GM18517 (cell line): Measurements from ENCODE around the gene DPP3.

ENCODE experiments used
- ATAC-seq: cut with Tn5 transposase; IDR thresholded peaks from one replicate; pipeline ENCODE4 v1.9.1; 2021; ENCODE audit warnings: mild to moderate bottlenecking, moderate library complexity; ENCODE audit not compliant: unreplicated experiment

Gene DPP3

DNA sequence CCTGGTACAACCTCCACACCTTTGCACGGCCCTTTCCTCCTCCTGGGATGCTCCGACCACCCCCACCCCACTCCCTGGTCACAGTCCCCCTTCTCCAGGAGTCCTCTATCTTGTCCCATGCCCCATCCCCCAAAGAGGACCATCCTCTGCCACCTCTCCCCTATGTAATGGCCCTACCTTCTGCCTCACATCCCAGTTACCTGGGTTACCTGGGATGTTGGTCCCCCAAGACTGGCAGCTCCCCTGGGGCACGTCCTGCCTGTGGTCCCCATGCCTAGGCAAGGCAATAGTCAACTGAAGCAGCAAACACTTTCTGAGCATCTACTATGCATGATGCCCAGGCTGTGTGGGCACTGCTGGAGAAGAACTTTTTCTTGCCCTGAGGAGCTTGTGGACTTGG, 75.2 kb downstream of the DPP3 start:
- no peak for ATAC-seq

DNA sequence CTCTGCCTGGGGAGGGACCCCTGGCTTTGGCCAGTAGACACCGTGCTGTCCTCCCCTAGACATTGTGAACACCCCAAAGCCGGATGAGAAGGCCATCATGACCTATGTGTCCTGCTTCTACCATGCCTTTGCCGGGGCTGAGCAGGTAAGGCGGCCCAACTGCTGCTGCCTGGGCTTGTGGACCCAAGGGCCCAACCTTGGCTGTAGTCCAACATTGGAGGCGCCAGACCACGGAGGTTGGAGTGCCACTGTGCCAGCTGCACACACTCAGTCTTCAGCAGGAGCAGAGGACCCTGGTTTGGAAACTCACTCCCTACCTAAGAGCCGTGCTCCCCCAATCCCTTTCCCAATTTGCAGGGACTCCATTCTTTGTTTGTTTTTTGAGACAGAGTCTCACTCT, 75.9 kb downstream of the DPP3 start:
- ATAC-seq, result no peak

DNA sequence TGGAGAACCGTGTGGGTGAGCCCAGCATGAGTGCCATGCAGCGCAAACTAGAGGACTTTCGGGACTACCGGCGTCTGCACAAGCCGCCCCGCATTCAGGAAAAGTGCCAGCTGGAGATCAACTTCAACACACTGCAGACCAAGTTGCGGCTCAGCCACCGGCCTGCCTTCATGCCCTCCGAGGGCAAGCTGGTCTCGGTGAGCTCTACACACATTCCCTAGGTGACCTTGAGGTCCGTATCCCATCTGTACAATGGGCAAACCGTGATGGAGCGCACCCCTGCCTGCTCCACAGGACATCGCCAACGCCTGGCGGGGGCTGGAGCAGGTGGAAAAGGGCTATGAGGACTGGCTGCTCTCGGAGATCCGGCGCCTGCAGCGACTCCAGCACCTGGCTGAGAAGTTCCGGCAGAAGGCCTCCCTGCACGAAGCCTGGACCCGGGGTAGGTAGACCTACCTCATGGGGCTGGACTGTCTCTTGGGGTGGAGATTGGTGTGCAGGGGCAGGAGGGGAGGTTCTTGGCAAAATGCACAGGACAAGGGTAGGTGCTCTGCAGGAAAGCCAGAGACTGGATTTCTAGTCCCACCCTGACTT, 77.6 kb downstream of the DPP3 start:
- ATAC-seq, result no peak
